NT2/D1 (cell line): Measurements from ENCODE around the gene RIMKLB.

ENCODE experiments used
- SUZ12 ChIP-seq: IDR thresholded peaks from 2 replicates; pipeline ENCODE4 v1.6.1; 2011; ENCODE audit not compliant: insufficient read length, insufficient read depth; ENCODE audit errors: extremely low read depth
- YY1 ChIP-seq: IDR thresholded peaks from 2 replicates; pipeline ENCODE4 v1.6.1; 2011; ENCODE audit not compliant: insufficient read length, insufficient read depth
- ZNF274 ChIP-seq: IDR thresholded peaks from 2 replicates; pipeline ENCODE4 v1.6.1; 2011; ENCODE audit warnings: mild to moderate bottlenecking, low read depth, low read length

DNA sequence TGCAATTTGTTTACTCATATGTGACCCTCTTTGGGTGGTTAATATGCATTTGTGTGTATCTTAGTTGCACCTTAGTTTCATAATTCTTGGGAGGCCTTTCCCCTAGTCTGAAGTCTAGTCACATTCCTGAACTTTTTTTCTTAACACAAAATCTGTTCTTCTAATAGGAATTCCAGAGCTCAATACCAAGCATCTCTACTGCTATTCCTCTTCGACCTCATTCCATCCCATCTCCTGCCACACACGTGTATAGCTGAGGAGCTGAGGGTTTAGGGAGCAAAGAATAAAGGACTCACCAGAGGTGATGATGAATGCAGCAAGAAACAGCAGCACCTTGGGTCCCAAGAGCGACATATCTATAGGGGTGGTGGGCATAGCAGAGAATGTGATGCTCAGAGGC, 36.0 kb upstream of the RIMKLB start:
- TF ChIP-seq ZNF274 (no peak), SUZ12 (no peak), YY1 (no peak)
